Measurements from ENCODE around the gene FAM107B.

FAM107B gene

GRCh38 chr10:14526326-14526725 lies 248.4 kb downstream of the FAM107B start:
- DNase-seq: no peak

GRCh38 chr10:14524691-14525324 lies 249.9 kb downstream of the FAM107B start:
- DNase-seq: no peak

- DNase-seq: no peak
Measured at GRCh38 chr10:14523286-14523685, 251.4 kb downstream of the FAM107B start.

GRCh38 chr10:14519785-14520184 lies 254.9 kb downstream of the FAM107B start:
- DNase-seq: no peak

- no peak for DNase-seq
Measured at GRCh38 chr10:14518149-14518548, 256.5 kb downstream of the FAM107B start.

- no peak for DNase-seq
Measured at GRCh38 chr10:14513123-14513522, 261.6 kb downstream of the FAM107B start.

- DNase-seq: no peak
Measured at GRCh38 chr10:14510346-14510745, 264.4 kb downstream of the FAM107B start.

GRCh38 chr10:14508725-14509124 lies 266.0 kb downstream of the FAM107B start:
- no peak for DNase-seq

GRCh38 chr10:14507781-14508180 lies 266.9 kb downstream of the FAM107B start:
- DNase-seq: no peak

- DNase-seq: peak; percentile 55
Measured at GRCh38 chr10:14507176-14507575, 267.5 kb downstream of the FAM107B start.

GRCh38 chr10:14502431-14502830 lies 272.3 kb downstream of the FAM107B start:
- no peak for DNase-seq

GRCh38 chr10:14500172-14500765 lies 274.4 kb downstream of the FAM107B start:
- no peak for DNase-seq

GRCh38 chr10:14499601-14499904 lies 275.1 kb downstream of the FAM107B start:
- no peak for DNase-seq

- DNase-seq: no peak
Measured at GRCh38 chr10:14498326-14498725, 276.4 kb downstream of the FAM107B start.

GRCh38 chr10:14491811-14492210 lies 282.9 kb downstream of the FAM107B start:
- no peak for DNase-seq

- DNase-seq: no peak
Measured at GRCh38 chr10:14489522-14490177, 285.0 kb downstream of the FAM107B start.

- no peak for DNase-seq
Measured at GRCh38 chr10:14487488-14487883, 287.2 kb downstream of the FAM107B start.

- DNase-seq: no peak
Measured at GRCh38 chr10:14486777-14487487, 287.8 kb downstream of the FAM107B start.

GRCh38 chr10:14485986-14486385 lies 288.7 kb downstream of the FAM107B start:
- no peak for DNase-seq

- no peak for DNase-seq
Measured at GRCh38 chr10:14483417-14483816, 291.3 kb downstream of the FAM107B start.

GRCh38 chr10:14481752-14482151 lies 292.9 kb downstream of the FAM107B start:
- DNase-seq: no peak

- DNase-seq: no peak
Measured at GRCh38 chr10:14481014-14481413, 293.7 kb downstream of the FAM107B start.

- DNase-seq: peak; percentile 35
Measured at GRCh38 chr10:14478604-14479003, 296.1 kb downstream of the FAM107B start.

GRCh38 chr10:14478201-14478600 lies 296.5 kb downstream of the FAM107B start:
- no peak for DNase-seq
